Glomerular endothelial cell (primary cell): ENCODE data around the gene THAP7. TPM values are rescaled to one million over a fixed set of nuclear protein-coding genes. Genes with fewer than 3 reads are reported as not detected.
"Not testable (repeated sequence)": the region's sequence is repeated elsewhere in the genome, so short reads cannot be mapped to it uniquely, and the experiment has no call there.

ENCODE experiments used
- DNase-seq: peaks from one replicate; pipeline ENCODE4 v3.0.0-alpha.2; 2011; ENCODE audit warnings: low read depth, low spot score; ENCODE audit errors: extremely low read depth
- total RNA-seq: library from RNA; depleted of rRNA; stranded (reverse); fragments of >200 nt; gene quantifications from 2 replicates; pipeline ENCODE4 v1.2.3, GENCODE V29; 2015

THAP7 gene
- total RNA-seq: 15.6 and 19.7 TPM in 2 replicates

GRCh38 chr22:21001601-21002325 lies at the start of gene THAP7:
Gene THAP7, minus strand, starts transcription at chr22:21002118. Its CDS starts 207 bp downstream, at chr22:21001911.
- DNase-seq: no peak

- no peak for DNase-seq
Observed at GRCh38 chr22:21051145-21051830, 49.4 kb upstream of the THAP7 start.

- not testable (repeated sequence) for DNase-seq
Observed at GRCh38 chr22:21048965-21049364, 47.0 kb upstream of the THAP7 start.

- not testable (repeated sequence) for DNase-seq
Observed at GRCh38 chr22:21048448-21048847, 46.5 kb upstream of the THAP7 start.

- no peak for DNase-seq
Observed at GRCh38 chr22:21047730-21048129, 45.8 kb upstream of the THAP7 start.

- DNase-seq: no peak
Observed at GRCh38 chr22:21047035-21047661, 45.2 kb upstream of the THAP7 start.

GRCh38 chr22:21045585-21046294 lies 43.8 kb upstream of the THAP7 start, which contains the start of gene LRRC74B:
Gene LRRC74B, plus strand, starts transcription at chr22:21045946. Its CDS starts 41 bp downstream, at chr22:21045987.
- peak; percentile 20 for DNase-seq

GRCh38 chr22:21044931-21045584 lies 43.1 kb upstream of the THAP7 start:
- no peak for DNase-seq

- DNase-seq: no peak
Observed at GRCh38 chr22:21043860-21044535, 42.1 kb upstream of the THAP7 start.

GRCh38 chr22:21042978-21043859 lies 41.3 kb upstream of the THAP7 start:
- DNase-seq: no peak

GRCh38 chr22:21041937-21042336 lies 40.0 kb upstream of the THAP7 start:
- DNase-seq: no peak

- DNase-seq: not testable (repeated sequence)
Observed at GRCh38 chr22:21039158-21039557, 37.2 kb upstream of the THAP7 start.

- DNase-seq: no peak
Observed at GRCh38 chr22:21038405-21038804, 36.5 kb upstream of the THAP7 start.

- DNase-seq: no peak
Observed at GRCh38 chr22:21034989-21035388, 33.1 kb upstream of the THAP7 start.

GRCh38 chr22:21033895-21034294 lies 32.0 kb upstream of the THAP7 start:
- DNase-seq: no peak

GRCh38 chr22:21032868-21033688 lies 31.2 kb upstream of the THAP7 start:
- no peak for DNase-seq

GRCh38 chr22:21032037-21032867 lies 30.3 kb upstream of the THAP7 start, which contains the start of gene SLC7A4:
Gene SLC7A4, minus strand, starts transcription at chr22:21032561. Its CDS starts 749 bp downstream, at chr22:21031812.
- no peak for DNase-seq
